CD14-positive monocyte (primary cell): ENCODE data around the gene KRT6C. TPM values are rescaled to one million over a fixed set of nuclear protein-coding genes. Genes with fewer than 3 reads are reported as not detected.

Source experiments
- DNase-seq, 3 donors: peaks; one replicate each; pipeline ENCODE4 v3.0.0-alpha.2; 2011 to 2022
- H2AFZ ChIP-seq: 2 replicates; pipeline ENCODE4 v1.6.0; 2012; ENCODE audit warnings: mild to moderate bottlenecking, low read depth, low read length, inconsistent platforms; ENCODE audit not compliant: insufficient read depth, poor library complexity, severe bottlenecking
- H3K27ac ChIP-seq, 2 donors: 1 replicate in 1 of 2; 2 replicates in 1 of 2; pipeline ENCODE4 v1.5.1; 2012 to 2013; ENCODE audit warnings: low read length in 2 of 2, control low read depth in 1 of 2, inconsistent platforms in 1 of 2, low read depth in 1 of 2, mild to moderate bottlenecking in 1 of 2
- H3K27me3 ChIP-seq, 2 donors: one replicate each; pipeline versions ENCODE4 v1.6.0 to v1.6.1; 2011 to 2013; ENCODE audit warnings: low read length in 2 of 2; ENCODE audit not compliant: control insufficient read depth in 2 of 2, insufficient read depth in 2 of 2
- H3K36me3 ChIP-seq, 2 donors: replicated peaks in 1 of 2; 1 replicate in 1 of 2; 2 replicates in 1 of 2; pipeline versions ENCODE4 v1.5.1 to v1.6.1; 2012 to 2013; ENCODE audit warnings: low read length in 2 of 2, control low read depth in 1 of 2, inconsistent platforms in 1 of 2, mild to moderate bottlenecking in 1 of 2; ENCODE audit not compliant: insufficient read depth in 2 of 2, control insufficient read depth in 1 of 2
- H3K4me1 ChIP-seq, 2 donors: 1 replicate in 1 of 2; 2 replicates in 1 of 2; pipeline versions ENCODE4 v1.5.1 to v1.6.1; 2012 to 2013; ENCODE audit warnings: low read length in 2 of 2, control low read depth in 1 of 2, inconsistent platforms in 1 of 2, mild to moderate bottlenecking in 1 of 2, moderate library complexity in 1 of 2; ENCODE audit not compliant: insufficient read depth in 2 of 2, control insufficient read depth in 1 of 2
- H3K4me2 ChIP-seq: replicated peaks from 2 replicates; pipeline ENCODE3; 2012; ENCODE audit warnings: low read length, moderate library complexity, mild to moderate bottlenecking; ENCODE audit not compliant: poor library complexity, severe bottlenecking; ENCODE audit errors: extremely low read depth
- H3K4me3 ChIP-seq, 3 experiments: fragments of 200-600 bp in 1 of 3; sonication (generic) in 1 of 3; replicated peaks in 1 of 3; 1 replicate in 2 of 3; 2 replicates in 1 of 3; pipeline ENCODE4 v1.5.1; 2011 to 2013; ENCODE audit warnings: low read length in 3 of 3, mild to moderate bottlenecking in 3 of 3, control low read depth in 2 of 3, low read depth in 2 of 3, inconsistent platforms in 1 of 3, moderate library complexity in 1 of 3
- H3K79me2 ChIP-seq: 2 replicates; pipeline ENCODE4 v1.6.0; 2012; ENCODE audit warnings: mild to moderate bottlenecking, control low read depth, inconsistent platforms, low read length, moderate library complexity; ENCODE audit not compliant: insufficient read depth
- H3K9ac ChIP-seq: 2 replicates; pipeline ENCODE4 v1.6.0; 2017; ENCODE audit warnings: low read length, mild to moderate bottlenecking; ENCODE audit not compliant: insufficient read depth, poor library complexity, severe bottlenecking
- H3K9me3 ChIP-seq, 2 donors: replicated peaks in 1 of 2; 1 replicate in 1 of 2; 2 replicates in 1 of 2; pipeline versions ENCODE4 v1.5.1 to v1.6.1; 2012 to 2013; ENCODE audit warnings: low read length in 2 of 2, control low read depth in 1 of 2; ENCODE audit not compliant: control insufficient read depth in 1 of 2, insufficient read depth in 1 of 2
- H4K20me1 ChIP-seq: 2 replicates; pipeline ENCODE4 v1.6.0; 2012; ENCODE audit warnings: mild to moderate bottlenecking, low read length, control low read depth, moderate library complexity; ENCODE audit not compliant: insufficient read depth
- H3K27ac Mint-ChIP-seq, 7 donors: one replicate each; pipeline ENCODE4 v1.8.0; 2020; ENCODE audit warnings: mild to moderate bottlenecking in 7 of 7, mixed read lengths in 7 of 7, moderate library complexity in 6 of 7, inconsistent platforms in 2 of 7
- H3K27me3 Mint-ChIP-seq, 3 donors: one replicate each; pipeline ENCODE4 v1.8.0; 2021 to 2022; ENCODE audit warnings: low read depth in 3 of 3, mild to moderate bottlenecking in 3 of 3, mixed read lengths in 3 of 3, moderate library complexity in 3 of 3, inconsistent platforms in 1 of 3
- H3K36me3 Mint-ChIP-seq, 2 donors: one replicate each; pipeline ENCODE4 v1.8.0; 2020; ENCODE audit warnings: mixed read lengths in 2 of 2, inconsistent platforms in 1 of 2, mild to moderate bottlenecking in 1 of 2
- H3K4me1 Mint-ChIP-seq: one replicate; pipeline ENCODE4 v1.8.0; 2020; ENCODE audit warnings: mild to moderate bottlenecking, mixed read lengths
- H3K4me3 Mint-ChIP-seq, 2 donors: one replicate each; pipeline ENCODE4 v1.8.0; 2020; ENCODE audit warnings: mild to moderate bottlenecking in 2 of 2, mixed read lengths in 2 of 2, moderate library complexity in 1 of 2
- H3K9me3 Mint-ChIP-seq, 7 donors: one replicate each; pipeline ENCODE4 v1.8.0; 2020 to 2022; ENCODE audit warnings: mixed read lengths in 7 of 7, mild to moderate bottlenecking in 6 of 7, moderate library complexity in 6 of 7, inconsistent platforms in 2 of 7
- CTCF ChIP-seq: fragments of 200-600 bp; IDR thresholded peaks from one replicate; pipeline ENCODE4 v1.8.0; 2022; ENCODE audit warnings: antibody characterized with exemption, mild to moderate bottlenecking
- WGBS: methylation state at CpG from one replicate; pipeline ENCODE4 v1.1.5; 2013; ENCODE audit warnings: missing lambda C conversion rate; ENCODE audit not compliant: insufficient coverage; 5-methylcytosine and 5-hydroxymethylcytosine counted together
- intact Hi-C, 2 donors: fragments of 100-400 bp; cut with micrococcal nuclease; formaldehyde crosslinking; loops; one replicate each; pipeline versions ENCODE4 v1.15.0 to v1.15.1; 2023
- polyA plus RNA-seq, 3 donors: library from polyadenylated mRNA; depleted of rRNA in 1 of 3; unstranded in 2 of 3; stranded (reverse) in 1 of 3; fragments of 300-500 nt in 2 of 3; fragments of >200 nt in 1 of 3; fragmentation: Illumina TruSeq in 2 of 3; gene quantifications; 1 replicate in 2 of 3; 2 replicates in 1 of 3; pipeline ENCODE4 v1.2.3, GENCODE V29; 2012 to 2021

The KRT6C gene
- polyA plus RNA-seq, 3 donors = not detected

GRCh38 chr12:52433501-52434080, 40.0 kb downstream of the KRT6C start:
- Histone ChIP-seq H3K27me3 (no peaks in the 10 kb centered on the region), H3K79me2 (no peaks in the 10 kb centered on the region), H2AFZ (no peak overlapping the region), H4K20me1 (no peaks in the 10 kb centered on the region), H3K36me3 (no peaks in the 10 kb centered on the region), H3K27ac (no peak overlapping the region), H3K9me3 (no peaks in the 10 kb centered on the region), H3K4me1 (no peaks in the 10 kb centered on the region), H3K9ac (no peak overlapping the region), H3K4me2 (no peak overlapping the region), H3K4me3 (no peak overlapping the region)
- no peak for TF ChIP-seq CTCF
- no peaks in the 10 kb centered on the region for H3K9me3 Mint-ChIP-seq
- no peaks in the 10 kb centered on the region for H3K4me1 Mint-ChIP-seq
- WGBS = 85% methylated on average over 7 of the region's 12 CpGs
- H3K36me3 Mint-ChIP-seq = no peaks in the 10 kb centered on the region
- no peak overlapping the region for H3K27ac Mint-ChIP-seq
- H3K4me3 Mint-ChIP-seq = no peak overlapping the region
- no peak for DNase-seq
- peaks cover 3 to 21% (median 10%) of the 10 kb centered on the region in 3 donors for H3K27me3 Mint-ChIP-seq
- intact Hi-C loops = no loop called here

- Histone ChIP-seq H3K79me2 (no peaks in the 10 kb centered on the region), H3K9ac (no peak overlapping the region), H3K27me3 (no peaks in the 10 kb centered on the region), H2AFZ (no peak overlapping the region), H3K27ac (no peak overlapping the region), H3K9me3 (no peaks in the 10 kb centered on the region), H3K4me1 (no peaks in the 10 kb centered on the region), H4K20me1 (no peaks in the 10 kb centered on the region), H3K4me3 (no peak overlapping the region), H3K4me2 (no peak overlapping the region), H3K36me3 (no peaks in the 10 kb centered on the region)
- H3K27me3 Mint-ChIP-seq = peaks cover 3 to 25% (median 8%) of the 10 kb centered on the region in 3 donors
- no peaks in the 10 kb centered on the region for H3K4me1 Mint-ChIP-seq
- no peaks in the 10 kb centered on the region for H3K9me3 Mint-ChIP-seq
- no peak for DNase-seq
- 94% methylated on average over 5 of the region's 6 CpGs for WGBS
- peak overlapping the region in 1 of 2 donors; percentile 11 for H3K4me3 Mint-ChIP-seq
- intact Hi-C loops = no loop called here
- TF ChIP-seq CTCF = no peak
- no peaks in the 10 kb centered on the region for H3K36me3 Mint-ChIP-seq
- H3K27ac Mint-ChIP-seq = peak overlapping the region in 1 of 7 donors; percentile 4
These were observed 40.9 kb downstream of the KRT6C start for GRCh38 chr12:52432559-52433207.
